Endodermal cell (in vitro differentiated cells): ENCODE measurements around the gene STXBP6. TPM values are rescaled to one million over a fixed set of nuclear protein-coding genes. Genes with fewer than 3 reads are reported as not detected.

Experiments used
- DNase-seq: peaks from one replicate; pipeline ENCODE4 v3.0.0-alpha.2; 2017
- H3K27ac ChIP-seq: 2 replicates; pipeline ENCODE4 v1.5.1; 2013; ENCODE audit warnings: mild to moderate bottlenecking, low read depth, low read length, moderate library complexity
- H3K27me3 ChIP-seq: 2 replicates; pipeline ENCODE4 v1.6.1; 2013; ENCODE audit warnings: mild to moderate bottlenecking, low read length, moderate library complexity; ENCODE audit not compliant: insufficient read depth, control insufficient read depth, poor library complexity, severe bottlenecking
- H3K36me3 ChIP-seq: 2 replicates; pipeline ENCODE4 v1.7.0; 2013; ENCODE audit warnings: mild to moderate bottlenecking, low read length, moderate library complexity; ENCODE audit not compliant: control insufficient read depth, insufficient read depth
- H3K4me1 ChIP-seq: one replicate; pipeline ENCODE4 v1.7.0; 2013; ENCODE audit warnings: low read length; ENCODE audit not compliant: control insufficient read depth, insufficient read depth
- H3K4me3 ChIP-seq: 2 replicates; pipeline ENCODE4 v1.5.1; 2013; ENCODE audit warnings: mild to moderate bottlenecking, low read length, moderate library complexity
- H3K9ac ChIP-seq: 2 replicates; pipeline ENCODE4 v1.6.1; 2013; ENCODE audit warnings: mild to moderate bottlenecking, low read length, moderate library complexity; ENCODE audit not compliant: poor library complexity, severe bottlenecking; ENCODE audit errors: extremely low read depth
- H3K9me3 ChIP-seq: 2 replicates; pipeline ENCODE4 v1.6.1; 2013; ENCODE audit warnings: mild to moderate bottlenecking, low read length, moderate library complexity; ENCODE audit not compliant: control insufficient read depth
- H3K27ac Mint-ChIP-seq: 2 replicates; pipeline ENCODE4 v1.8.0; 2020; ENCODE audit warnings: mixed read lengths
- H3K27me3 Mint-ChIP-seq: 2 replicates; pipeline ENCODE4 v1.8.0; 2021; ENCODE audit warnings: mild to moderate bottlenecking, mixed read lengths; ENCODE audit not compliant: insufficient read depth
- H3K36me3 Mint-ChIP-seq: 2 replicates; pipeline ENCODE4 v1.8.0; 2020; ENCODE audit warnings: low read depth, mixed read lengths
- H3K4me1 Mint-ChIP-seq: 2 replicates; pipeline ENCODE4 v1.8.0; 2020; ENCODE audit warnings: mixed read lengths
- H3K4me3 Mint-ChIP-seq: 2 replicates; pipeline ENCODE4 v1.8.0; 2020; ENCODE audit warnings: mild to moderate bottlenecking, moderate library complexity, mixed read lengths
- H3K9me3 Mint-ChIP-seq: 2 replicates; pipeline ENCODE4 v1.8.0; 2020; ENCODE audit warnings: mild to moderate bottlenecking, mixed read lengths
- WGBS, 2 experiments: methylation state at CpG; one replicate each; pipeline versions ENCODE4 v1.1.5 to v1.1.7; 2013; ENCODE audit warnings: missing lambda C conversion rate in 2 of 2, mixed read lengths in 1 of 2; ENCODE audit not compliant: insufficient coverage in 1 of 2, insufficient read length in 1 of 2; 5-methylcytosine and 5-hydroxymethylcytosine counted together
- total RNA-seq, 2 donors: library from RNA; stranded (reverse); fragmentation: NEBNext Ultra II Directional in 1 of 2; extraction: Animal tissue kit (Norgen Biotek cat#: 25700) in 1 of 2; gene quantifications; 2 replicates in 1 of 2; 3 replicates in 1 of 2; pipeline ENCODE4 v1.2.1, GENCODE V29; 2021
- TF ChIP-seq, protein P1 (sequence below): fragments of 200-600 bp; sonication (generic); conservative IDR thresholded peaks from 2 replicates; pipeline ENCODE4 v1.5.0; 2021; ENCODE audit warnings: antibody characterized with exemption, mild to moderate bottlenecking

The STXBP6 gene
- total RNA-seq, 2 donors from 2014 or later = 0.64 to 1.5 TPM

- peaks cover 4% of the 10 kb centered on the region for H3K27me3 Mint-ChIP-seq
- peaks cover 7% of the 10 kb centered on the region for H3K4me1 Mint-ChIP-seq
- H3K27ac ChIP-seq = no peak overlapping the region
- 92 to 96% methylated on average over 5 of the region's 5 CpGs for WGBS, 2 experiments
- H3K9me3 Mint-ChIP-seq = no peaks in the 10 kb centered on the region
- H3K36me3 ChIP-seq = no peaks in the 10 kb centered on the region
- H3K27me3 ChIP-seq = no peaks in the 10 kb centered on the region
- no peak overlapping the region for H3K4me3 Mint-ChIP-seq
- no peak overlapping the region for H3K4me3 ChIP-seq
- no peak for DNase-seq
- TF ChIP-seq, protein P1, sequence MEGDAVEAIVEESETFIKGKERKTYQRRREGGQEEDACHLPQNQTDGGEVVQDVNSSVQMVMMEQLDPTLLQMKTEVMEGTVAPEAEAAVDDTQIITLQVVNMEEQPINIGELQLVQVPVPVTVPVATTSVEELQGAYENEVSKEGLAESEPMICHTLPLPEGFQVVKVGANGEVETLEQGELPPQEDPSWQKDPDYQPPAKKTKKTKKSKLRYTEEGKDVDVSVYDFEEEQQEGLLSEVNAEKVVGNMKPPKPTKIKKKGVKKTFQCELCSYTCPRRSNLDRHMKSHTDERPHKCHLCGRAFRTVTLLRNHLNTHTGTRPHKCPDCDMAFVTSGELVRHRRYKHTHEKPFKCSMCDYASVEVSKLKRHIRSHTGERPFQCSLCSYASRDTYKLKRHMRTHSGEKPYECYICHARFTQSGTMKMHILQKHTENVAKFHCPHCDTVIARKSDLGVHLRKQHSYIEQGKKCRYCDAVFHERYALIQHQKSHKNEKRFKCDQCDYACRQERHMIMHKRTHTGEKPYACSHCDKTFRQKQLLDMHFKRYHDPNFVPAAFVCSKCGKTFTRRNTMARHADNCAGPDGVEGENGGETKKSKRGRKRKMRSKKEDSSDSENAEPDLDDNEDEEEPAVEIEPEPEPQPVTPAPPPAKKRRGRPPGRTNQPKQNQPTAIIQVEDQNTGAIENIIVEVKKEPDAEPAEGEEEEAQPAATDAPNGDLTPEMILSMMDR = no peak
- peaks cover 6% of the 10 kb centered on the region for H3K4me1 ChIP-seq
- H3K36me3 Mint-ChIP-seq = no peaks in the 10 kb centered on the region
- H3K27ac Mint-ChIP-seq = no peak overlapping the region
- H3K9me3 ChIP-seq = no peaks in the 10 kb centered on the region
- no peak overlapping the region for H3K9ac ChIP-seq
Measured at GRCh38 chr14:25039933-25040332, 10.0 kb downstream of the STXBP6 start.

DNA sequence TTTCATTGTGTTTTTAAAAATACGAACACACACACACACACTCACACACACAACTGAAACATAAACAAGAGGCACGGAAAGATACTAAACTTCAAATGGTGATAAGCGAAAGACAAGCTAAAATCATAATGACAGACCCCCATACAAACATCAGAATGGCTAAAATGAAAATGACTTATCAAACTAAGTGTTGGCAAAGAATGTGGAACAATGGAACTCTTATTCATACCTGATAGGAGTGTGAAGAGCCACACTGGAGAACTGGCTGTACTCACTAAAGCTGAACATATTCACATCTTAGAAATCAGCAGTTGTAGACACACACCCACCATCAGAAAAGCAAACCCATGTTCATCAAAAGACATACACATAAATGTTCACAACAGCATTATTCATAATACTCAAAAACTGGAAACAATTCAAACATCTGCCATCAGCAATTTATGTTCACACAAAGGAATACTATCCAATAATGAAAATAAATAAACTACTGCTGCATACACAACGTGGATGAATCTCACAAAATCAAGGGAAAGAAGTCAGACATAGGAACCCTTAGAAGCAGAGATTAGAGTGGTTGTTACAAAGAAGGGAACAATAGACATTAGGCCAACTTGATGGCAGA lies 11.8 kb downstream of the STXBP6 start:
- no peak overlapping the region for H3K4me3 ChIP-seq
- no peak overlapping the region for H3K9ac ChIP-seq
- H3K27ac ChIP-seq = no peak overlapping the region
- H3K27me3 Mint-ChIP-seq = no peaks in the 10 kb centered on the region
- peaks cover 7% of the 10 kb centered on the region for H3K4me1 Mint-ChIP-seq
- no peaks in the 10 kb centered on the region for H3K9me3 Mint-ChIP-seq
- no peaks in the 10 kb centered on the region for H3K36me3 Mint-ChIP-seq
- H3K4me1 ChIP-seq = peaks cover 6% of the 10 kb centered on the region
- DNase-seq = no peak
- no peaks in the 10 kb centered on the region for H3K36me3 ChIP-seq
- no peak overlapping the region for H3K4me3 Mint-ChIP-seq
- TF ChIP-seq, protein P1 = no peak
- no peaks in the 10 kb centered on the region for H3K27me3 ChIP-seq
- H3K27ac Mint-ChIP-seq = no peak overlapping the region
- H3K9me3 ChIP-seq = no peaks in the 10 kb centered on the region
- WGBS, 2 experiments = 60 to 92% methylated on average over 1 to 4 of the region's 4 CpGs

DNA sequence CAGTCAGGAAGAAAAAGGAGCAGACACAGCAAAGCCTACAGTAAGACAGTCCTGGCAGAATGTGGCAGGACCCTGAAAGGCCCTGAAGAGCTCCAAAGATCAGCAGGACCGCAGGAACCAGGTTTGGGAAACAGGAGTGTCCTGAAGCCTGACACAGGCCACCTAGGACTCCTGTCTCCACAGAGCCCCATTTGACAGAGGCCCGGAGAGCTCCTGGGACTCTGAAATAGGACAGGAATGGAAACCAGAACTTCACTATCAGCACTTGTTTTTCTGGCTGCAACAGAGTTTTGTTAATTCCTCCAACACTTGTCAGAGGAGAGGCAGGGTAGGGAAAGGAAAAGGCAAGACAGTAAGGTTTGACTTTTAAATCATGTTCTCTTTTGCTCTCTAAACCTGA lies 12.9 kb downstream of the STXBP6 start:
- 87 to 94% methylated on average over 2 of the region's 2 CpGs for WGBS, 2 experiments
- Mint-ChIP-seq H3K9me3 (no peaks in the 10 kb centered on the region), H3K4me3 (no peak overlapping the region), H3K27me3 (no peaks in the 10 kb centered on the region), H3K4me1 (peaks cover 6% of the 10 kb centered on the region), H3K27ac (no peak overlapping the region), H3K36me3 (no peaks in the 10 kb centered on the region)
- peaks cover 3% of the 10 kb centered on the region for H3K4me1 ChIP-seq
- H3K9ac ChIP-seq = no peak overlapping the region
- H3K36me3 ChIP-seq = no peaks in the 10 kb centered on the region
- TF ChIP-seq, protein P1 = no peak
- no peak for DNase-seq
- H3K27ac ChIP-seq = no peak overlapping the region
- H3K27me3 ChIP-seq = no peaks in the 10 kb centered on the region
- no peak overlapping the region for H3K4me3 ChIP-seq
- no peaks in the 10 kb centered on the region for H3K9me3 ChIP-seq
